Hepatic stellate cell (primary cell): ENCODE data around the gene CPEB3.
"Not testable (repeated sequence)": the region's sequence is repeated elsewhere in the genome, so short reads cannot be mapped to it uniquely, and the experiment has no call there.

Experiments
- DNase-seq: peaks from one replicate; pipeline ENCODE4 v3.0.0; 2011; ENCODE audit warnings: low spot score

Gene CPEB3

DNA sequence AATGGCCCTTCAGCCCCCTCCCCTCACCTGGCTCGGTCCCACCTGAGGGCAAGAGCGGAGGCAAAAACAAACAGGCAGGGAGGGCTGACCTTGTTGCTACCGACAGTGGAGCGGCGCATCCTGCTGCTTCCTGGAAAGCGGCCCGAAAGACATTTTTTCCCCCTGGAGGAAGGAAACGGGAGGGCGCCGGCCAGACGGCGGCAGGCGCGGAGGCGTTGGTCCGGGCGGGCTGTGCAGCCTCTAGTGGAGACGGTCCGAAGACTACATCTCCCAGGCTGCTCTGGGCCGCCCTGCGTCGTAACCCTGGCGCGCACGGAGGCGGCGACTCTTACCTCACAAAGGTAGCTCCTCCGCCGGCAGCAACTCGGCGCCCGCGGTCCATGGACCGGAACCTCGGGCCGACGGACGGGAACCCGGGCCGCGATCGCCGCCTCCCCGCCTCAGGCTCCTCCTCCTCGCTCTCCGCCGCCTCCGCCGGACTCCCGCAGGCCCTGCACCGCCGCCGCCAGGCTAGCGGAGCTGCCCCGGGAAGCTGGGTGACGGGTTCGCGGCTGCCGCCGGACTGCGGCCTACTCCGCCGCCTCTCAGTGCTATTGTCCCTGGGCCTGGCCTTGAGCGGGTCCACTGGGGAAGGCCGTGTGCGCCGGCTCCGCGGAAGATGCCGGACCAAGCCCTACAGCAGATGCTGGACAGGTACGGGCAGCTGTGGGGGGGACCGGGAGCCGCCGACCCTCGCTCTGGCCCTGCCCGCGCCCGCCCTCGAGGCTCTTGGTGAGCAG is at the start of gene CPEB3, which contains the start of gene MARCHF5:
Gene CPEB3 (minus strand): TSS at position 242 of the 779 bp plus-strand sequence. CDS start 50,728 bp downstream, outside the sequence.
Gene MARCHF5 (plus strand): TSS at position 331 of the 779 bp plus-strand sequence. CDS start 328 bp downstream, at position 659.
- DNase-seq, result peak; percentile 91

DNA sequence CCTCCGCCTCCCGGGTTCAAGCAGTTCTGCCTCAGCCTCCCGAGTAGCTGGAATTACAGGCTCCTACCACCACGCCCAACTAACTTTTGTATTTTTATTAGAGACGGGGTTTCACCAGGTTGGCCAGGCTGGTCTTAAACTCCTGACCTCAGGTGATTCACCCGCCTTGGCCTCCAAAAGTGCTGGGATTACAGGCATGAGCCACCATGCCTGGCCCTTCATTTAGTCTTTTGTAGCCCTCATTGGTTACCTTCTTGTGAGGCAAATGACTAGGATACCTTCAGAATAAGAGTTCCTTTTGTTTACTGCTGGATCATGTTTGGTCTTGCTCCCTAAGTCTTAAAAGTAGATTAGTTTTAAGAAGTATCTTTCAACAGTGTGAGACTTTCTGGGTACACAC is 39.0 kb upstream of the CPEB3 start:
- DNase-seq, result not testable (repeated sequence)

DNA sequence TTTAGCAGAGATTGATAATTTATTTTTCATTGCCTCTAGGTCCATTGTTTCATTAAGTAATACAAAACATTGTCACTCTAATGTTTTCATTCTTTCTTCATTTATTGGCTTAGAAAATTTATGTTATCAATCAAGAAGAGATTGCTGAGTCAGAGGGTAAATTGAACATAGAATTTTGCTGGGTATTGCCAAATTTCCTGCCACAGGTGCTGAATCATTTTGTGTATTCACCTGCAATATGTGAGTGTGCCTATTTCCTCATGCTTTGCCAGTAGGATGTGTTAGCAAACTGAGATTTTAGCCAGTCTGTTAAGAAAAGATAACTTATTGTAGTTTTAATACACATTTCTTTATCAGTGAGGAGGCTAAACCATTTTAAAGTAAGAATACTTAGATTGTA is 38.1 kb upstream of the CPEB3 start:
- no peak for DNase-seq

DNA sequence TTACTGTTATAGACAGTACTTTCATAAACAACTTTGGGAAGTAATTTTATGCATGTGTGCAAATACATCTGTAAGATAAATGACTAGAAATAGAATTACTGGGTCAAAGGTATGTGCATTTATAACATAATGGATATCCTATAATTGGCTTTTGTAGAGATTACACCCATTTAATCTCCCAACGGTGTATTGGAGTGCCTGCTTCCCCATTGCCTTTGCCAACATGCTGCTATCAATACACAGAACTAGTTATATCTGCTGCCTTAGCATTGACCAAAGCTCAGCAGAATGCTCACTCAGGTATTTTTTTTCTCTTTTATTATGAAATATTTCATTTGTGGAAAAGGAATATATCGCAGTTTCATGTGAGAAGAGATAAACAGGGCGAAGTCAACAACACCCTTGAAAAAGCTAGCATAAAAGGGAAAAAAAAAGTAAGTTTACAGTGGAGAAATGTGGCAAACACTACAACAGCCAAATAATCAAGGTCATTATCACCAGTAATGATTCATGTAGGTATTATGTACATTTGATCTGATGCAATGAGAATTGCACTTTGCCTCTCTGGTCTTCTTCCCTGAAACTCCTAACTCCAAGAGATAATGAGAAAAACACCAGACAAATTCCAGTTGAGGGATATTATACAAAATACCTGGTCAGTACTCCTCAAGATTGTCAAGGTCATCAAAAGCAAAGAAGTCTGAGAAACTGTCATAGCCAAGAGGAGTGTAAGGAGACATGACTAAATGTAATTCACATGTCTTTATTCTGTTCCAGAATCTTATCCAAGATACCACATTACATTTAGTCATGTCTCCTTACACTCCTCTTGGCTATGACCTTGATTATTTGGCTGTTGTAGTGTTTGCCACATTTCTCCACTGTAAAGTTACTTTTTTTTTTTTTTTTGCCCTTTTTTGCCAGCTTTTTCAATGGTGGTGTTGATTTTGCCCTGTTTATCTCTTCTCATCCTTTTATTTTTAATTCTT is 36.9 kb upstream of the CPEB3 start:
- DNase-seq, result no peak

DNA sequence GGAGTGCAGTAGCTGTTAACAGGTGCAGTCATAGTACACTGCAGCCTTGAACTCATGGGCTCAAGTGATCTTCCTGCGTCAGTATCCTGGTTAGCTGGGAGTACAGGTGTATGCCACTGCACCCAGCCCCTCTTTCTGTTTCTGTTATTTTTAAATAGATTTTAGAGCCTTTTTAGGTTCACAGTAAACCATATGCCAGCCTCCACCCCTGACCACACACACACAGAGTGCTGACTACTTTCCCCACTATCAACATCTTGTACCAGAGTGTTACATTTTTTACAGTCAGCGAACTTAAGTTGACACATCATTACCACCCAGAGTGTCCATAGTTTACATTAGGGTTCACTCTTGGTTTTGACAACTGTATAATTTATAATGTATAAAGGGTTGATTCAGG is 32.2 kb upstream of the CPEB3 start:
- DNase-seq, result no peak

DNA sequence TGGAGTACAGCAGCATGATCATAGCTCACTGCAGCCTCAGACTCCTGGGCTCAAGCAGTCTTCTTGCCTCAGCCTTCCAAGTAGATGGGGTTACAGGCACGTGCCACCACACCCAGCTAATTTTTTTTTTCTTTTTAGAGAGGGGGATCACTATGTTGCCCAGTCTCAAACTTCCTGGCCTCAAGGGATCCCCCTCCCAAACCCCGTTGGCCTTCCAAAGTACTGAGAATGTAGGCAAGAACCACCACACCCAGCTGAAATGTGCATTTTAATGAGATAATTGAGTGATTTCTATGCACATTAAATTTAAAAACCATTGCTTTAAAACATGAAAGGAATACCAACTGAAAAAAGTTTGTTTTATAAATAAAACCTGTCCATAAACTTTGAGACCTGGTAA is 25.7 kb upstream of the CPEB3 start:
- DNase-seq, result no peak

DNA sequence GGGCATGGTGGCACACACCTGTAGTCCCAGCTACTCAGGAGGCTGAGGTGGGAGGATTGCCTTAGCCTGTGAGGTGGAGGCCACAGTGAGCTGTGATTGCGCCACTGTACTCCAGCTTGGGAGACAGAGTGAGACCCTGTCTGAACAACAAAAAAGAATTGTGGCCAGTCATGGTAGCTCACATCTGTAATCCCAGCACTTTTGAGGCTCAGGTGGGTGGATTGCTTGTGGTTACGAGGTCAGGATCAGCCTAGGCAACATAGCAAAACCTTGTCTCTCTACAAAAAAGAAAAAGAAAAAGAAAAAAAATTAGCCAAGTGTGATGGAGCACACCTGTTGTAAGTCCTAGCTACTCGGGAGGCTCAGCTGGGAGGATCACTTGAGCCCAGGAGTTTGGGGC is 22.9 kb upstream of the CPEB3 start:
- no peak for DNase-seq

DNA sequence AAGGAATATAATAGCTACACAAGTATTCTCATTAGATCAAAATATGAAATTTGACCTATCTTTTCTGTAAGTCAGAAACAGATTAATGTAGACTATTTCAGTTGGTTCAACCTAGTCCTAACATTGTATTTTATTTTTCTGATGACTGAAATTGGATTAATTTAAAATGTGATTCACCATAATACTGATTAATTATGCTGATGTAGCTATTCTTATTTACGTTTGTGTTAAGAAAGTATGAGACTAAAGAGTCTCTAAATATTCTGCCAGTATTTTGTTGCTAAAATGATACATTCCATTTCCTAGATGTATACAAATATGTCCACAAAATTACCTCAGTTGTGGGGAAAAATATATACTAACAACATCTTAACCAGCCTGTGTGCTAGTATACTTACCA is 18.4 kb upstream of the CPEB3 start:
- DNase-seq, result no peak

DNA sequence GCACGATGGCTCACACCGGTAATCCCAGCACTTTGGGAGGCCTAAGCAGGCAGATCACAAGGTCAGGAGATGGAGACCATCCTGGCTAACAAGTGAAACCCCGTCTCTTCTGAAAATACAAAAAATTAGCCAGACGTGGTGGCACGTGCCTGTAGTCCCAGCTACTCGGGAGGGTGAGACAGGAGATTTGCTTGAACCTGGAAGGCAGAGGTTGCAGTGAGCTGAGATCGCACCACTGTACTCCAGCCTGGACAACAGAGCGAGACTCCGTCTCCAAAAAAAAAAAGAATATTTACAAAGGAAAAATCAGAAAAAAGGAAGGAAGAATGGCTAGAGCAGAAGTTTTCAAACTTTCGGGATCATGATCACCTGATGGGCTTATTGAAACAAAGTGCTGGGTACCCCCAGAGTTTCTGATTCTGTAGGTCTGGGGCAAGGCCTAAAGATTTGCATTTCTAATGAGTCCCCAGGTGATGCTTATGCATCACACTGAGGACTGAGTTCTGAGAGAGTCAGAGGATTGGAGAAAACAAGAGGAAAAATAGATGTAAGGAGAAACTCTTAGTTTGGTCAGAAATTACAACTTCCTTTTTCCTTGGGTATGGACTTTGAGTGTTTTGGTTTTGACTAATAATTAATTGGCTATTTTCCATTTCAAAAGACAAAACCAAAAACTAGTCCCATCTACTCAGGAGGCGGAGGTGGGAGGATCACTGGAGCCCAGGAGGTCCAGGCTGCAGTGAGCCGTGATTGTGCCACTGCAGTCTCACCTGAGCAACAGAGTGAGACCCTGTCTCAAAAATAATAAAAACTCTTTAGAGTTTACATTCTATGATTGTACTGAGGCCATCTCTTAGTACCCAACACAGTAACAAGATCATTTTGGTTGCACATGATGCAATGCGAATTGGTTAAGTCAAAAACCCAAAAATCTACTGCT is 14.5 kb upstream of the CPEB3 start:
- no peak for DNase-seq

DNA sequence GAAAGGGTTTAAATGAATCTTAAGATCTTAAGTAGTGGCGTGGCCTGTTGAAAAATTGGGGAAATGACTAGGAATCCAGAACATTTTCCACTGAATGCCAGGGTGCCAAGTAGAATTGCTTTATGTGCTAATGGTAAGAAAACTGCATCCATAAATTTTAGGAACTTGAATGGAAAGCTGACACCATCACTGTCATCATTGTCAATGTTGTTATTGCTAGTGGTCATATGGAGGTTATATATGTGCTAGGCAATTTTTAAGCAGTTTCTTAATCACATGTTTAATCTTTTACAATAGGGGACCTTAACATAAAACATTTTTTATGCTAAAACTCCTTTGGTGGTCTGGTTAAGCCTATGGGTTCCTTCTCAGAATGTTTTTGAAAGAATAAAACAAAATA is 13.2 kb upstream of the CPEB3 start:
- DNase-seq, result no peak

DNA sequence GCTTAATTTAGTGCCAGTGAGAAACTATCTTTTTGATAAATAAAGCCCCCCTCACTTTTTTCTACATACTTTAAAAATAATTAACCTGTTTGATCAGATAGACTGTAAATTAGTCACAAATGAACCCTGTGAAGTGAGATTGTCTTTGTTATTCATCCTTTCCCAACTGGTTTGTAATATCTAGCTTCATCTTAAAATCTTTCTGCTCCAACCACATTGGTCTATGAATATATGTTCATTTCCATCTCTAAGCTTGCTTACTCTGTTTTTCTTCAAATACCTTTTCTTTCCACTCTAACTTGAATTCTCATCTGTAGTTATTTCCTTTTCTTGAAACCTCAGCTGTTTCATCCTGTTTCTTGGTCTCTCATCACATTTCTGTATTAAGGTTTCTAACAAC is 12.2 kb upstream of the CPEB3 start:
- no peak for DNase-seq

DNA sequence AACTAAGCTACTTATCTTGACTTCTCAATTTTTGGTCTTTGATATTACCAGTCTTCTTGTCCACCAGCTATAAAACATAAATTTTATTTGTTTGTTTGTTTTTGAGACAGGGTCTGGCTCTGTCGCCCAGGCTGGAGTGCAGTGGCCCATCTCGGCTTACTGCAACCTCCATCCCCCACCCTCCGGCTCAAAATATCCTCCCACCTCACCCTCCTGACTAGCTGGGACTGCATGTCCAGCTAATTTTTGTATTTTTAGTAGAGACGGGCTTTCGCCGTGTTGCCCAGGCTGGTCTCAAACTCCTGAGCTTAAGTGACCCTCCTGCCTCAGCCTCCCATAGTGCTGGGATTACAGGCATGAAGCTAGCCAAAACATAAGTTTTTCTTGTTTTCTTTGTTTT is 7.6 kb upstream of the CPEB3 start:
- no peak for DNase-seq

DNA sequence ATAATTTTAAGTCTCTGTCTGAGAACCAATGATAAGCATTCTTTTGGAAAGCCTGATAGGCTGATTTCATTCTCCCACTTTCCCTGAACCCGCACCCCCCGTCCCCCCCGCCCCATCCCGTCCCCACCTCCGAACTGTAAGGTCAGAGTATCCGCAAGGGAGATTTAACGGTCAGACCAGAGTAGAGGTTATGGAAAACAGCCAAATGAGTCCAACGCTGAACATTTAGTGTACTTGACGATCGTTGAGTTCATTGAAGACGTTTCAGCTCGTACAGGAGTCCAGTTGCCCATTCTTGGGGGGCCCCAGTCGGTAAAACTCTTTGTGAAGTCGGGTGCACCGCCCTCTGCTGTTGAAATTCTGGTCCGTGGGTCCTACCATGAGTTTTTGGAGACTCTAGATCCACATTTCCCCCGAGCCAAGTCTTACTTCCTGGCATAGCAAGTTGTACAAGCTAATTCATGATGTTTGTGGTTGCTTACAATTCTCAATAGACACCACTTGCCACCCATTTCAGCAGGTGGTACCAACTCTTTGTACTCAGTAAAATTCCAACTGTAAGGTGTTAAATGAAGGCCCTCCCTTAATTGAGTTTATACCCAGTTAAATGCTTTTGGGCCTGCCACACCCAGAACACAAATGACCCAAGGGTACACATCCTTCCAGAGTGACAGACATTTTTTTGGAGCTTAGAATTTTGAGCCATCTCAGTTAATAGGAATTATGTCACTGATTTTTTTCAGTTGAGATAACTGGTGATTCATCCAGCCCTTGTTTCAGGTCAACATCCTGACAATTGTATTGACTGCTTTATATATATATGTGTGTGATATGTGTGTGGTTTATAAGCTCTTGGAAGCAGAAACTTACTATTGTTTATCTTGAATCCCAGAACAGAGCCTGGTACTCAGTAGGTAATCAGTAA is 1.3 kb upstream of the CPEB3 start:
- peak; percentile 46 for DNase-seq

DNA sequence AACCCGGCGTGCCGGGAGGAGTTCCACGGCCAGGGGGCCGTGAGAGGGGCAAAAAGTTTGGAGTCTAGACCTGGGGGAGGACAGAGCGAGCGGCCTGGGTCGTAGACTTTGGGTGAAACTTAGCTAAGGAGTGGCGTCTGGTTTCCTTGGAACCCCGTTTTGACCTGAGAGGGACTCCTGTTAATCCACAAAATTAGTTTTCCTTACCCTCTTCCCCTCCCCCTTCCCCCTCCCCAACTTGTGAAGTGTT is 663 bp upstream of the CPEB3 start:
- DNase-seq, result no peak

DNA sequence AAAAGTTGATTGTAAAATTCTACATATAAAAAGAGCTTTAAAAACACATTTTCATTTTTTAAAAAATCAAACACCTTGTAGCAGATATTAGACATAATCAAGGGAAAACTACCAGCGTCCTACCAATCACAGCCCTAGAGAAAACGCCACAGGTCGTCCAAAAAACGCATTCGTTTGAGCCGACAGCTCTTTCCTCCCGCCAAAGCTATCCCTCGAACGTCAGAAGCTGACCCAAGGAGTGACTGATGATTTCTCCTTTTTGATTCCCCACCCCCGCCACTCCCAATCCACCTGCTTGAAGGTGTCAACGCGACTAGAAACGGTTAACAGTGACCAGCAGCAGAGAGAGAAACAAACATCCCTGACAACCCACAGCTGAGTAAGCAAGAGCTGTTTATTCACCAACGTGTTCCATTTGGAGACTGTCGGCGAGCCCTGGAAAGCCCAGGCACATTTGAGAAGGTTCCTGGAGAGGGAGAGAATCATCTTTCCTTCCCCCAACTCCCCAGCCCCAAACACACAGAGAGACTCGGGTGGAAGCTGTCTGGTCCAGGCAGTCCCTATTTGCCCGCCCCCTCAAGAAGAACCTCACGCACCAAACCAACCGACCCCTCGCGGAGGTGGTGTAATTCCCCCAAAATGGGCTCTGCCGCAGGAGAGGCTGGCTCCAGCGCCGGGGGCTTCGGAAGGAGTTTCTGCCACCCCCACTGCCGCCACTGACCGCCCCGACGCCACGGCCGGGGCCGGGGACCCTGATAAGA is 622 bp downstream of the CPEB3 start:
- peak; percentile 32 for DNase-seq

DNA sequence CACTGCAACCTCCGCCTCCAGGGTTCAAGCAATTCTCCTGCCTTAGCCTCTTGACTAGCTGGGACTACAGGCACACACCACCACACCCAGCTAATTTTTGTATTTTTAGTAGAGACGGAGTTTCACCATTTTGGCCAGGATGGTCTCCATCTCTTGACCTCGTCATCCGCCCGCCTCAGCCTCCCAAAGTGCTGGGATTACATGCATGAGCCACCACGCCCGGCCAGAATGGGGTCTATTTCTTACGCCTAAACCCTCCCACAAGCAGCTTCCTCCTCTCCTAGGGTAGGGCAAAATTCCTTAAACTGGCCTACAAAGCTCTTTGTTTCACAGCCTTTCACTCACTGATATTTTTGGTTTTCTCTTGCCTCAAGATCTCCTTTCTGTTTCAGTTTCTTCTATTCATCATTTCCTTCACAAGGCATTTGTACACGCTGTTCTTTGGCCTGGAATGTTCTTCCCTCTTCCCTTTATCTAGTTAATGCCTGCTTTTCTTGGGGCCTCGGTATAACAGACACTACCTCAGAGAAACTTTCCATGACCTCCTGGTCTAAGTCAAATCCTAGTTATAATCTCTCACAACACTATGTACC is 6.7 kb downstream of the CPEB3 start:
- no peak for DNase-seq

DNA sequence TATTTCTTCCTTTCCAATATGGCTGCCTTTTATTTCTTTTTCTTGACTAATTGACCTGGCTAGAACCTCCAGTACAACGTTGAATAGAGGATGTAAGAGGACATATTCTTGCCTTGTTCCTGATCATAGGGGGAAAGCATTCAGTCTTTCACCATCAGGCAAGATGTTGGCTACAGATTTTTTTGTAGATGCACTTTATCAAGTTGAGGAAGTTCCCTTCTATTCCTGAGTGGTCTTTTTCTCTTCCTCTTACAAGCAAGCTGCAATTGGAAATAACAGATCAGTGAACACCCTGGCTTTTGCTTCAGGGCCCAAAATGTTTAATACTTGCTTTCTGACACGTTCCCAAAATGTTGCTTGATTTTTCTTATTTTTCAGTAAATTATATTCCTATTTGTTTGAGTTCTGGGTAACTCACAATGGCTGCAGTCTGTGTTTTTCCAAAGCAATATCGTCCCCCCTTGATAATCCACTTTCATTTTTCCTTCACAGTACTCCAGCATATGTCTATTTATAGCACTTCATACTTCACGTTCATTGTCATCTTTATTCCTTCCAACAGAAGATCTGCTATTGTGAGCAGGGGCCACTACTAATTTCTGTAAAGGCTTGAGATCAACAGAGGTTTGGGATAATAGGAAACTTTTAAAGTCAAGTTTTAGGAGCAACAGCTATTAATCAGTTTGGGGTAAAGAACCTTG is 11.7 kb downstream of the CPEB3 start:
- DNase-seq, result peak; percentile 52

DNA sequence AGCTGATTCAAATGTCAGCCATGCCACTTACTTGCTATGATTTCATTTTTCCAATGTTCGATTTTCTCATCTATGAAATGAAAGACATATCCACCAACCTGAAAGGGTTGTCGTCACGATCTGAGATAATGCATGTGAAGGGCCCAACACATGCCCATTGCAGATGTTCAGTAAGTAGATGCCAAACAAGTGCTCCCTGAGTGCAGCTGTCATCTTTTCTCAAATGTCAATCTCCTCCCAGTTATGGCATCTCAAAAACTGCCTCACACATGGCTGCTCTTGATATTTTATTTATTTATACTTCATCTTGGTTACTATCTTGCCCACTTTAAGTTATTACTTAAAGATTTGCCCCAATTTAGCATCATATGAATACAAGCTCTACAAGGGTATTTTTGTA is 16.8 kb downstream of the CPEB3 start:
- no peak for DNase-seq

DNA sequence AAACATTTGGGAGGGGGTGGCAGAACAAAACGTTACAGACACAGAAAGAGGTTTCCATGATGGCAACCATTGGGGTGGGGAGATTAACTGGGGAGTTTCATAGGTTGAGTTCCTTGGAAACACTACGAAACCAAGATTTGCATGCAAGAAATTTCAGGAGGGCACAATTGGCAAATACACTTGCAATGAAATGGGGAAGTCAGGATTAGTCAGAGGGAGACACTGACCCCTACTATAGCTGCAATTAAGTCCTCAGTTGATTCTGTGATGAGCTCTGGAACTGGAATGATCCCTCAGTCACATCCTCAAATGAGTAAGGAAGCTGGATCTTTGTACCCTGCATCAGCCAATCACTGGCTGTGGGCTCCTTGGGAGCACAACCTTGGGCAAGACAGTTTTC is 22.1 kb downstream of the CPEB3 start:
- no peak for DNase-seq
